Measurements from ENCODE around the gene AGBL4. TPM values are rescaled to one million over a fixed set of nuclear protein-coding genes. Genes with fewer than 3 reads are reported as not detected.
"Not testable (repeated sequence)": the region's sequence is repeated elsewhere in the genome, so short reads cannot be mapped to it uniquely, and the experiment has no call there.

AGBL4 gene
- total RNA-seq, 2 donors from 2014 or later, result 0.40 to 5.5 TPM

DNA sequence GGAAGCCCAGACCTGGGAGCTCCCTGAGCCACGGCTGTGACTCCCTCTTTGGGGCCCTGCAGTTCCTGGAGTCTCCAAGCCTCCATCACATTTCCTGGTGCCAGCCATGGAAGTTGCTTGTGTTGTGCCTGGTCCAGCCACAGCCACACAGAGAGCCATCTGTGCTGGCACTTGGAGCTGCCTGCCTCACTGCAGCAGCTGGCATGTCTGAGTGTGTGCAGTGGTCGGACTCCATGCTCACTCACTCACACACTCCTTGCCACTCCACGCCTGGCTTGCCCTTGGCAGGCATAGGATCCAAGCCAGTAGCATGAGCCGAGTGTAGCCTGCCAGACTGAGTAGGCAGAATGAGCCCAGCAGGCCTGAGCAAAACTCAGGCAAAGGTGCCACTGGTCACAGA, 730.7 kb downstream of the AGBL4 start:
- H3K36me3 ChIP-seq (ENCODE audit: control insufficient read depth, insufficient read depth, low read length), result no peaks in the 10 kb centered on the region
- no peak overlapping the region for H3K27ac ChIP-seq (ENCODE audit: low read depth, low read length)
- H3K4me1 Mint-ChIP-seq, result no peaks in the 10 kb centered on the region
- no peak overlapping the region for H3K9ac ChIP-seq (ENCODE audit: extremely low read depth, low read length, poor library complexity, severe bottlenecking)
- H3K4me3 Mint-ChIP-seq, result no peak overlapping the region
- peaks cover 75% of the 10 kb centered on the region for H3K9me3 Mint-ChIP-seq
- WGBS, 2 experiments (ENCODE audit: insufficient coverage in 1 of 2, insufficient read length in 1 of 2), result 67 to 83% methylated on average over 1 to 4 of the region's 4 CpGs
- TF ChIP-seq, protein P1, sequence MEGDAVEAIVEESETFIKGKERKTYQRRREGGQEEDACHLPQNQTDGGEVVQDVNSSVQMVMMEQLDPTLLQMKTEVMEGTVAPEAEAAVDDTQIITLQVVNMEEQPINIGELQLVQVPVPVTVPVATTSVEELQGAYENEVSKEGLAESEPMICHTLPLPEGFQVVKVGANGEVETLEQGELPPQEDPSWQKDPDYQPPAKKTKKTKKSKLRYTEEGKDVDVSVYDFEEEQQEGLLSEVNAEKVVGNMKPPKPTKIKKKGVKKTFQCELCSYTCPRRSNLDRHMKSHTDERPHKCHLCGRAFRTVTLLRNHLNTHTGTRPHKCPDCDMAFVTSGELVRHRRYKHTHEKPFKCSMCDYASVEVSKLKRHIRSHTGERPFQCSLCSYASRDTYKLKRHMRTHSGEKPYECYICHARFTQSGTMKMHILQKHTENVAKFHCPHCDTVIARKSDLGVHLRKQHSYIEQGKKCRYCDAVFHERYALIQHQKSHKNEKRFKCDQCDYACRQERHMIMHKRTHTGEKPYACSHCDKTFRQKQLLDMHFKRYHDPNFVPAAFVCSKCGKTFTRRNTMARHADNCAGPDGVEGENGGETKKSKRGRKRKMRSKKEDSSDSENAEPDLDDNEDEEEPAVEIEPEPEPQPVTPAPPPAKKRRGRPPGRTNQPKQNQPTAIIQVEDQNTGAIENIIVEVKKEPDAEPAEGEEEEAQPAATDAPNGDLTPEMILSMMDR (conservative IDR thresholded peaks at IDR 0.05), result no peak
- H3K27me3 Mint-ChIP-seq (ENCODE audit: insufficient read depth), result no peaks in the 10 kb centered on the region
- peaks cover 73% of the 10 kb centered on the region for H3K9me3 ChIP-seq (ENCODE audit: control insufficient read depth, low read length)
- H3K4me1 ChIP-seq (ENCODE audit: control insufficient read depth, insufficient read depth, low read length), result no peaks in the 10 kb centered on the region
- H3K27ac Mint-ChIP-seq, result no peak overlapping the region
- no peaks in the 10 kb centered on the region for H3K27me3 ChIP-seq (ENCODE audit: control insufficient read depth, insufficient read depth, low read length, poor library complexity, severe bottlenecking)
- no peak overlapping the region for H3K4me3 ChIP-seq (ENCODE audit: low read length)
- no peak for DNase-seq
- no peaks in the 10 kb centered on the region for H3K36me3 Mint-ChIP-seq (ENCODE audit: low read depth)

DNA sequence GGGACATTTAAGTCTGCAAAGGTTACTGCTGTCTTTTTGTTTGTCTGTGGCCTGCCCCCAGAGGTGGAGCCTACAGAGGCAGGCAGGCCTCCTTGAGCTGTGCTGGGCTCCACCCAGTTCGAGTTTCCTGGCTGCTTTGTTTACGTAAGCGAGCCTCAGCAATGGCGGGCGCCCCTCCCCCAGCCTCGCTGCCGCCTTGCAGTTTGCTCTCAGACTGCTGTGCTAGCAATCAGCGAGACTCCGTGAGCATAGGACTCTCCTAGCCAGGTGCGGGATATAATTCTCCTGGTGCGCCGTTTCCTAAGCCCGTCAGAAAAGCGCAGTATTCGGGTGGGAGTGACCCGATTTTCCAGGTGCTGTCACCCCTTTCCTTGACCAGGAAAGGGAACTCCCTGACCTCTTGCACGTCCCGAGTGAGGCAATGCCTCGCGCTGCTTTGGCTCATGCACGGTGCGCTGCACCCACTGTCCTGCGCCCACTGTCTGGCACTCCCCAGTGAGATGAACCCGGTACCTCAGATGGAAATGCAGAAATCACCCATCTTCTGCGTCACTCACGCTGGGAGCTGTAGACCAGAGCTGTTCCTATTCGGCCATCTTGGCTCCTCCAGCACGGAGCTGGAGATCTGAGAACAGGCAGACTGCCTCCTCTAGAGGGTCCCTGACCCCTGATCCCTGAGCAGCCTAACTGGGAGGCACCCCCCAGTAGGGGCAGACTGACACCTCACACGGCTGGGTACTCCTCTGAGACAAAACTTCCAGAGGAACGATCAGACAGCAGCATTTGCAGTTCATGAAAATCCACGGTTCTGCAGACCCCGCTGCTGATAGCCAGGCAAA, 766.3 kb downstream of the AGBL4 start:
- peaks cover 30% of the 10 kb centered on the region for H3K9me3 ChIP-seq (ENCODE audit: control insufficient read depth, low read length)
- H3K27me3 Mint-ChIP-seq (ENCODE audit: insufficient read depth); H3K36me3 ChIP-seq (ENCODE audit: control insufficient read depth, insufficient read depth, low read length); H3K4me3 ChIP-seq (ENCODE audit: low read length); H3K27ac ChIP-seq (ENCODE audit: low read depth, low read length); H3K27me3 ChIP-seq (ENCODE audit: control insufficient read depth, insufficient read depth, low read length, poor library complexity, severe bottlenecking); H3K4me1 ChIP-seq (ENCODE audit: control insufficient read depth, insufficient read depth, low read length); H3K4me1 Mint-ChIP-seq; H3K9ac ChIP-seq (ENCODE audit: extremely low read depth, low read length, poor library complexity, severe bottlenecking): not testable (repeated sequence)
- DNase-seq, result peak; percentile 87
- peaks cover 68% of the 10 kb centered on the region for H3K9me3 Mint-ChIP-seq
- peak overlapping the region; percentile 99 for H3K27ac Mint-ChIP-seq
- peaks cover 13% of the 10 kb centered on the region for H3K36me3 Mint-ChIP-seq (ENCODE audit: low read depth)
- H3K4me3 Mint-ChIP-seq, result peak overlapping the region; percentile 86
- TF ChIP-seq, protein P1 (conservative IDR thresholded peaks at IDR 0.05), result peak; percentile 20
- WGBS, 2 experiments (ENCODE audit: insufficient coverage in 1 of 2, insufficient read length in 1 of 2), result 72 to 81% methylated on average over 12 to 32 of the region's 32 CpGs

DNA sequence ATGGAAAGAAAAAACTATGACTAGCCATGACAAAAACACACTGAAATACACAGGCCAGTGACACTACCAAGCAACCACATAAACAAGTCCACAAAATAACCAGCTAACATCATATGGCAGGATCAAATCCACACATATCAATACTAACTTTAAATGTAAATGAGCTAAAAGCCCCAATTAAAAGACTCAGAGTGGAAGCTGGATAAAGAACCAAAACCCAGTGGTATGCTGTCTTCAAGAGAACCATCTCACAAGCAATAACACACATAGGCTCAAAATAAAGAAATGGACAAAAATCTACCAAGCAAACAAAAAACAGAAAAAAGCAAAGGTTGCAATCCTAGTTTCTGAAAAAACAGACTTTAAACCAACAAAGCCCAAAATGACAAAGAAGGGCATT, 770.8 kb downstream of the AGBL4 start:
- H3K27ac ChIP-seq (ENCODE audit: low read depth, low read length), result no peak overlapping the region
- H3K9ac ChIP-seq (ENCODE audit: extremely low read depth, low read length, poor library complexity, severe bottlenecking), result no peak overlapping the region
- no peaks in the 10 kb centered on the region for H3K27me3 ChIP-seq (ENCODE audit: control insufficient read depth, insufficient read depth, low read length, poor library complexity, severe bottlenecking)
- H3K36me3 ChIP-seq (ENCODE audit: control insufficient read depth, insufficient read depth, low read length), result no peaks in the 10 kb centered on the region
- Mint-ChIP-seq H3K9me3 (peaks cover 72% of the 10 kb centered on the region), H3K27ac (no peak overlapping the region), H3K36me3 (ENCODE audit: low read depth) (peaks cover 13% of the 10 kb centered on the region), H3K27me3 (ENCODE audit: insufficient read depth) (peaks cover under 1% of the 10 kb centered on the region), H3K4me1 (peaks cover 3% of the 10 kb centered on the region), H3K4me3 (no peak overlapping the region)
- H3K4me1 ChIP-seq (ENCODE audit: control insufficient read depth, insufficient read depth, low read length), result no peaks in the 10 kb centered on the region
- H3K9me3 ChIP-seq (ENCODE audit: control insufficient read depth, low read length), result peaks cover 71% of the 10 kb centered on the region
- TF ChIP-seq, protein P1 (conservative IDR thresholded peaks at IDR 0.05), result no peak
- DNase-seq, result no peak
- no peak overlapping the region for H3K4me3 ChIP-seq (ENCODE audit: low read length)
